Body of pancreas (tissue), 4 donors: ENCODE results near the gene KIF24.

Source experiments
- CTCF ChIP-seq, 7 experiments: fragments of 450-650 bp in 4 of 7; fragments of 200-600 bp in 3 of 7; sonication (generic) in 3 of 7; IDR thresholded peaks; one replicate each; pipeline ENCODE4 v1.5.1; 2016 to 2019; ENCODE audit warnings: antibody characterized with exemption in 7 of 7
- POLR2A ChIP-seq, 3 donors: fragments of 450-650 bp; IDR thresholded peaks; one replicate each; pipeline ENCODE4 v1.6.1; 2016; ENCODE audit warnings: antibody characterized with exemption in 3 of 3, mild to moderate bottlenecking in 2 of 3

- TF ChIP-seq CTCF (IDR thresholded peaks at IDR 0.05) (no peak), POLR2A (IDR thresholded peaks at IDR 0.05) (no peak)
Measured at GRCh38 chr9:34373749-34374148, 44.7 kb upstream of the KIF24 start.
